Measurements from ENCODE around the gene KCNK4.
A peak's percentile ranks its signal among the peaks of the same experiment; 100 is the strongest.

Gene KCNK4

DNA sequence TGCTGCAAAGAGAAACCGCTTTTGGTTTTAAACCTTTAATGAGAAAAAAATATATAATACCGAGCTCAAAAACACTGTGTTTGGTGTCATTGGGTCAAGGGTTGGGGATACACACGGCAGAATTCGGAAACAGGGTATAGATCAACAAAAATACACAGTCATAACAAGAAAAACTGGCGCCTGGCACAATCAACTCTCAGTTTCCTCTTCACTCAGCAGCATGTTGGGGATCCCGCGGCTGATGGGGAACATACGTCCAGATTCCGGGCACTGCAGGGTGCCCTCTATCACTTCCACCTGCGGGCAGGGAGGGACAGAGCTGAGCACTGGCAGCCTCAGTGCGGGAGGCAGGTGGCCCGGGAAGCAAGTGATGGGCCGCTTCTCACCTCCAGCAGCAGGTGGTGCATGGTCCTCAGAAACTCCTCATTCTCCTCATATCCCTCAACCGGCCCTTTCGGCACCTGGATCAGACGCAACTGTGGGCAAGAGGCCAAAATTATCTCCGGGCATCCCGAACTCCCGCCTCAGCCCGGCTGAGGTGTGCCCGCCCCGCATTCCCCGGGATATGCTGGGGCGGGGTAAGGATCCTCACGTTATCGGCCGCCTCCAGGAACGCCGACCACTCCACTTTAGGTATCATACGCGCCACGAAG is 25.7 kb downstream of the KCNK4 start:
- H3K9me3 ChIP-seq (ENCODE audit: control extremely low read depth in 1 of 5, control insufficient read depth in 4 of 5, insufficient read depth in 2 of 5, low read depth in 1 of 5, low read length in 4 of 5): no peaks in the 10 kb centered on the region
- no peaks in the 10 kb centered on the region for H3K27me3 ChIP-seq (replicated peaks in 2 of 5; ENCODE audit: control insufficient read depth in 4 of 5, insufficient read depth in 5 of 5, low read length in 4 of 5)
- 6% methylated on average over 29 of the region's 32 CpGs for WGBS (ENCODE audit: insufficient coverage)
- H3K4me3 ChIP-seq (ENCODE audit: control insufficient read depth in 1 of 7, extremely low read depth in 1 of 7, insufficient read depth in 4 of 7, low read depth in 2 of 7, low read length in 6 of 7): peak overlapping the region; percentile 64 to 91 (median 86)
- H3K36me3 ChIP-seq (ENCODE audit: control insufficient read depth in 4 of 4, insufficient read depth in 4 of 4, low read length in 3 of 4): peaks cover 17 to 54% (median 25%) of the 10 kb centered on the region in 4 experiments
- DNase-seq: peak in 2 of 3 donors; percentile 48 to 65
- H3K4me1 ChIP-seq (ENCODE audit: control extremely low read depth in 1 of 4, control insufficient read depth in 4 of 4, insufficient read depth in 4 of 4, low read length in 3 of 4): peaks cover 0 to 28% (median 27%) of the 10 kb centered on the region in 4 experiments
- ChIA-PET CTCF (interaction anchor here (0.7 to 8.7 kb wide), 18 partner anchors 9 to 337 kb away, joined by 3 to 133 read pairs (median 4); partner anchors contain the start of genes BAD, FERMT3 and RPS6KA4), POLR2A (interaction anchor here (0.9 to 2.3 kb wide), 9 partner anchors 12 to 109 kb away, joined by 3 to 18 read pairs (median 6); partner anchors contain the start of genes CCDC88B, ESRRA, FKBP2 and RPS6KA4)
- peak overlapping the region; percentile 87 to 95 for H3K27ac ChIP-seq (ENCODE audit: insufficient read depth in 1 of 2, low read depth in 1 of 2, low read length in 2 of 2, poor library complexity in 1 of 2, severe bottlenecking in 2 of 2)

- H3K36me3 ChIP-seq (ENCODE audit: control insufficient read depth in 4 of 4, insufficient read depth in 4 of 4, low read length in 3 of 4): peaks cover 19 to 57% (median 28%) of the 10 kb centered on the region in 4 experiments
- under 1% methylated on average over 39 of the region's 43 CpGs for WGBS (ENCODE audit: insufficient coverage)
- CTCF ChIA-PET: interaction anchor here (0.6 to 8.7 kb wide), 26 partner anchors 10 to 726 kb away, joined by 3 to 133 read pairs (median 4); partner anchors contain the start of genes BAD, FERMT3 and RPS6KA4
- POLR2A ChIA-PET: interaction anchor here (0.6 to 2.3 kb wide), 14 partner anchors 10 to 110 kb away, joined by 3 to 18 read pairs (median 5); partner anchors contain the start of genes CCDC88B, ESRRA, FKBP2 and RPS6KA4
- H3K27ac ChIP-seq (ENCODE audit: insufficient read depth in 1 of 2, low read depth in 1 of 2, low read length in 2 of 2, poor library complexity in 1 of 2, severe bottlenecking in 2 of 2): peak within 1 kb of the TSS; percentile 87 to 95
- H3K4me1 ChIP-seq (ENCODE audit: control extremely low read depth in 1 of 4, control insufficient read depth in 4 of 4, insufficient read depth in 4 of 4, low read length in 3 of 4): peaks cover 0 to 28% (median 27%) of the 10 kb centered on the region in 4 experiments
- H3K4me3 ChIP-seq (ENCODE audit: control insufficient read depth in 1 of 7, extremely low read depth in 1 of 7, insufficient read depth in 4 of 7, low read depth in 2 of 7, low read length in 6 of 7): peak within 1 kb of the TSS; percentile 64 to 91 (median 86)
- no peaks in the 10 kb centered on the region for H3K9me3 ChIP-seq (ENCODE audit: control extremely low read depth in 1 of 5, control insufficient read depth in 4 of 5, insufficient read depth in 2 of 5, low read depth in 1 of 5, low read length in 4 of 5)
- peak; percentile 97 to 98 (median 97) for DNase-seq
- no peaks in the 10 kb centered on the region for H3K27me3 ChIP-seq (replicated peaks in 2 of 5; ENCODE audit: control insufficient read depth in 4 of 5, insufficient read depth in 5 of 5, low read length in 4 of 5)
Observed at GRCh38 chr11:64317325-64317960, 26.3 kb downstream of the KCNK4 start, which contains the start of gene TRMT112. TSS of gene TRMT112 (minus strand) at chr11:64317559. CDS start at chr11:64317526, 33 bp downstream.

DNA sequence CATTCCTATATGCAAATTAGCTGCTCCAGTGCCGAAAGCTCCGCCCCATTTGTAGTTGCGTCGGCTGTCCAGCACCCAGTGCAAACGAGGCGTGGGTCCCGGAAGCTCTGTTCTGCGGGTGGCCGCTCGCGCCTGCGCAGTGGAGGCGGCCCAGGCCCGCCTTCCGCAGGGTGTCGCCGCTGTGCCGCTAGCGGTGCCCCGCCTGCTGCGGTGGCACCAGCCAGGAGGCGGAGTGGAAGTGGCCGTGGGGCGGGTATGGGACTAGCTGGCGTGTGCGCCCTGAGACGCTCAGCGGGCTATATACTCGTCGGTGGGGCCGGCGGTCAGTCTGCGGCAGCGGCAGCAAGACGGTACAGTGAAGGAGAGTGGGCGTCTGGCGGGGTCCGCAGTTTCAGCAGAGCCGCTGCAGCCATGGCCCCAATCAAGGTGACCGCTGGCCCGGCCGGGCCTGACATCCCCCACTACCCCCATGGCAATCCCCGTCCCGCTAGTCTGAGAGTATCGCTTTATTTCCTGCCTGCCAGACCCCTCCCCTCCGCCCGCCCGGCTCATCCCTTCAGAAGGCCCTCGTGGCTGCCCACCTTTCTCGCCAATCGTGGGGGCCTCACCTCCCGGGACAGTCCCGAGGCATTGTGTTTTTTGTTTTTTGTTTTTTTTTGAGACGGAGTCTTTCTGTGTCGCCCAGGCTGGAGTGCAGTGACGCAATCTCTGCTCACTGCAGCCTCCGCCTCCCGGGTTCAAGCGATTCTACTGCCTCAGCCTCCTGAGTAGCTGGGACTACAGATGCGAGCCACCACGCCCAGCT is 27.1 kb downstream of the KCNK4 start, which contains the start of gene PRDX5:
Gene PRDX5 (plus strand): TSS at position 161 of the 805 bp plus-strand sequence. CDS start 95 bp downstream, at position 256.
- H3K27me3 ChIP-seq (replicated peaks in 2 of 5; ENCODE audit: control insufficient read depth in 4 of 5, insufficient read depth in 5 of 5, low read length in 4 of 5): no peaks in the 10 kb centered on the region
- POLR2A ChIA-PET: interaction anchor here (0.6 to 2.3 kb wide), 14 partner anchors 9 to 111 kb away, joined by 3 to 18 read pairs (median 5); partner anchors contain the start of genes CCDC88B, ESRRA, FKBP2 and RPS6KA4
- peak; percentile 95 to 98 (median 98) for DNase-seq
- CTCF ChIA-PET: interaction anchor here (0.6 to 8.7 kb wide), 26 partner anchors 9 to 726 kb away, joined by 3 to 133 read pairs (median 4); partner anchors contain the start of genes BAD, FERMT3 and RPS6KA4
- no peaks in the 10 kb centered on the region for H3K9me3 ChIP-seq (ENCODE audit: control extremely low read depth in 1 of 5, control insufficient read depth in 4 of 5, insufficient read depth in 2 of 5, low read depth in 1 of 5, low read length in 4 of 5)
- peaks cover 0 to 30% (median 27%) of the 10 kb centered on the region in 4 experiments for H3K4me1 ChIP-seq (ENCODE audit: control extremely low read depth in 1 of 4, control insufficient read depth in 4 of 4, insufficient read depth in 4 of 4, low read length in 3 of 4)
- peaks cover 18 to 53% (median 31%) of the 10 kb centered on the region in 4 experiments for H3K36me3 ChIP-seq (ENCODE audit: control insufficient read depth in 4 of 4, insufficient read depth in 4 of 4, low read length in 3 of 4)
- under 1% methylated on average over 53 of the region's 61 CpGs for WGBS (ENCODE audit: insufficient coverage)
- peak within 1 kb of the TSS; percentile 64 to 91 (median 86) for H3K4me3 ChIP-seq (ENCODE audit: control insufficient read depth in 1 of 7, extremely low read depth in 1 of 7, insufficient read depth in 4 of 7, low read depth in 2 of 7, low read length in 6 of 7)
- peak within 1 kb of the TSS; percentile 87 to 95 for H3K27ac ChIP-seq (ENCODE audit: insufficient read depth in 1 of 2, low read depth in 1 of 2, low read length in 2 of 2, poor library complexity in 1 of 2, severe bottlenecking in 2 of 2)

GRCh38 chr11:64318766-64319761 is 28.0 kb downstream of the KCNK4 start:
- ChIA-PET POLR2A (interaction anchor here (1.7 to 2.3 kb wide), 2 partner anchors 11 to 13 kb away, joined by 5 to 18 read pairs; no protein-coding TSS in a partner anchor), CTCF (interaction anchor here (3.8 to 8.7 kb wide), 2 partner anchors 13 to 36 kb away, joined by 52 to 133 read pairs; no protein-coding TSS in a partner anchor)
- Histone ChIP-seq H3K9me3 (ENCODE audit: control extremely low read depth in 1 of 5, control insufficient read depth in 4 of 5, insufficient read depth in 2 of 5, low read depth in 1 of 5, low read length in 4 of 5) (no peaks in the 10 kb centered on the region), H3K27me3 (replicated peaks in 2 of 5; ENCODE audit: control insufficient read depth in 4 of 5, insufficient read depth in 5 of 5, low read length in 4 of 5) (no peaks in the 10 kb centered on the region), H3K27ac (ENCODE audit: insufficient read depth in 1 of 2, low read depth in 1 of 2, low read length in 2 of 2, poor library complexity in 1 of 2, severe bottlenecking in 2 of 2) (peak overlapping the region in 1 of 2 experiments; percentile 95), H3K4me1 (ENCODE audit: control extremely low read depth in 1 of 4, control insufficient read depth in 4 of 4, insufficient read depth in 4 of 4, low read length in 3 of 4) (peaks cover 0 to 39% (median 27%) of the 10 kb centered on the region in 4 experiments), H3K36me3 (ENCODE audit: control insufficient read depth in 4 of 4, insufficient read depth in 4 of 4, low read length in 3 of 4) (peaks cover 17 to 44% (median 30%) of the 10 kb centered on the region in 4 experiments), H3K4me3 (ENCODE audit: control insufficient read depth in 1 of 7, extremely low read depth in 1 of 7, insufficient read depth in 4 of 7, low read depth in 2 of 7, low read length in 6 of 7) (peak overlapping the region; percentile 64 to 91 (median 86))
- DNase-seq: no peak
- WGBS (ENCODE audit: insufficient coverage): 40% methylated on average over 7 of the region's 19 CpGs

GRCh38 chr11:64320556-64320955 is 29.5 kb downstream of the KCNK4 start:
- no peak for DNase-seq
- POLR2A ChIA-PET: no interaction called here
- CTCF ChIA-PET: interaction anchor here (8.7 kb wide), 1 partner anchor 12 kb away, joined by 133 read pairs; no protein-coding TSS in a partner anchor
- Histone ChIP-seq H3K27ac (ENCODE audit: insufficient read depth in 1 of 2, low read depth in 1 of 2, low read length in 2 of 2, poor library complexity in 1 of 2, severe bottlenecking in 2 of 2) (no peak overlapping the region), H3K27me3 (replicated peaks in 2 of 5; ENCODE audit: control insufficient read depth in 4 of 5, insufficient read depth in 5 of 5, low read length in 4 of 5) (no peaks in the 10 kb centered on the region), H3K36me3 (ENCODE audit: control insufficient read depth in 4 of 4, insufficient read depth in 4 of 4, low read length in 3 of 4) (peaks cover 5 to 29% (median 18%) of the 10 kb centered on the region in 4 experiments), H3K4me1 (ENCODE audit: control extremely low read depth in 1 of 4, control insufficient read depth in 4 of 4, insufficient read depth in 4 of 4, low read length in 3 of 4) (peaks cover 0 to 39% (median 27%) of the 10 kb centered on the region in 4 experiments), H3K4me3 (ENCODE audit: control insufficient read depth in 1 of 7, extremely low read depth in 1 of 7, insufficient read depth in 4 of 7, low read depth in 2 of 7, low read length in 6 of 7) (no peak overlapping the region), H3K9me3 (ENCODE audit: control extremely low read depth in 1 of 5, control insufficient read depth in 4 of 5, insufficient read depth in 2 of 5, low read depth in 1 of 5, low read length in 4 of 5) (no peaks in the 10 kb centered on the region)
- 98% methylated on average over 7 of the region's 7 CpGs for WGBS (ENCODE audit: insufficient coverage)
